ENCODE data around the gene OARD1. TPM values are rescaled to one million over a fixed set of nuclear protein-coding genes. Genes with fewer than 3 reads are reported as not detected.

The OARD1 gene
- total and polyA plus RNA-seq, 10 of the 15 experiments (the other 5 are each of a cell fraction or from before 2014, with no cell fraction given), result 19.0 to 63.5 (median 43.6) TPM

DNA sequence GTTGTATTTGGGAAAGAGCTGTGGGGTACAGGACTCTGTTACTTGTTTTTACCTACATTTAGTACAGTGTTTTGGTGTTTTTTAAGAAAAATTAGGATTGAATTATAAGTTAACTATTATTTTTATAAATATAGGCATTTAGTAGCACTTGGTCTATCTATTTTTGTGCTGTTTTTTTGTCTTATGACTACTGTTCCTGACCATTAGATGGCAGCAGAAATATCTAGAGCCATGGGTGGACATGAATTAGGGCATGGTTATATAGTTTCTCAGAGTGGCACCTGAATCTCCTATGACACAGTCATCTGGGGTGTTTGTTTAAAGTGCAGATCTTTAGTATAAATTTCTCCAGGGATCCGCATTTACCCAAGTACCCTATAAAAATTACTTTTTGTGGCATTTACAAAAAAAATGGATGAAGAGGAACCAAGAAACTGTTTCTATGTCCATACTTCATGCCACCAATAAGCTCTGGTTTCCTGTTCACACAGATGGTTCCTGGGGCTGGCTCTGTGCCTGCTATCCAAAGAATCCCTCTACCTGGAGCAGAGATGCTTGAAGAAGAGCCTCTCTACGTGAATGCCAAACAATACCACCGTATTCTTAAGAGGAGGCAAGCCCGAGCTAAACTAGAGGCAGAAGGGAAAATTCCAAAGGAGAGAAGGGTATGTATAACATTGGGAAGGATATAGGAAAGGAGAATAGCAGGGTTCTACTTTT is 20.4 kb upstream of the OARD1 start (continued):
- TF ChIP-seq CTCF (IDR thresholded peaks at IDR 0.05 in 2 of 3, conservative IDR thresholded peaks at IDR 0.05 in 1 of 3; ENCODE audit: control insufficient read depth in 2 of 3, extremely low read depth in 1 of 3, insufficient read depth in 1 of 3, low read depth in 3 of 3, low read length in 3 of 3) (peak; percentile 31 to 45 (median 41); a peak in 4 of 6 replicates), CHD1 (IDR thresholded peaks at IDR 0.05; ENCODE audit: low read depth, low read length) (no peak), HDGF (IDR thresholded peaks at IDR 0.05) (no peak), SRF (IDR thresholded peaks at IDR 0.05; ENCODE audit: low read depth in 2 of 2, low read length in 2 of 2) (no peak), BRCA1 (IDR thresholded peaks at IDR 0.05; ENCODE audit: low read depth, low read length) (no peak), RAD21 (IDR thresholded peaks at IDR 0.05; ENCODE audit: insufficient read depth, low read depth, low read length) (peak; percentile 62), BHLHE40 (IDR thresholded peaks at IDR 0.05; ENCODE audit: borderline replicate concordance in 1 of 2, low read depth in 2 of 2, low read length in 1 of 2) (no peak), MXI1 (IDR thresholded peaks at IDR 0.05; ENCODE audit: low read depth, low read length) (no peak), MYB (IDR thresholded peaks at IDR 0.05; ENCODE audit: borderline replicate concordance, low read depth, low read length) (no peak), PML (IDR thresholded peaks at IDR 0.05; ENCODE audit: low read length) (no peak), NBN (IDR thresholded peaks at IDR 0.05) (no peak)
- TF ChIP-seq, protein P1, sequence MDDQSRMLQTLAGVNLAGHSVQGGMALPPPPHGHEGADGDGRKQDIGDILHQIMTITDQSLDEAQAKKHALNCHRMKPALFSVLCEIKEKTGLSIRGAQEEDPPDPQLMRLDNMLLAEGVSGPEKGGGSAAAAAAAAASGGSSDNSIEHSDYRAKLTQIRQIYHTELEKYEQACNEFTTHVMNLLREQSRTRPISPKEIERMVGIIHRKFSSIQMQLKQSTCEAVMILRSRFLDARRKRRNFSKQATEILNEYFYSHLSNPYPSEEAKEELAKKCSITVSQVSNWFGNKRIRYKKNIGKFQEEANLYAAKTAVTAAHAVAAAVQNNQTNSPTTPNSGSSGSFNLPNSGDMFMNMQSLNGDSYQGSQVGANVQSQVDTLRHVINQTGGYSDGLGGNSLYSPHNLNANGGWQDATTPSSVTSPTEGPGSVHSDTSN (IDR thresholded peaks at IDR 0.05; ENCODE audit: insufficient replicate concordance, low read depth, low read length), result no peak

Data from GM12878 (cell line).